H7 (cell line): ENCODE measurements around the gene TMED10. TPM values are rescaled to one million over a fixed set of nuclear protein-coding genes. Genes with fewer than 3 reads are reported as not detected.
"Not testable (repeated sequence)": the region's sequence is repeated elsewhere in the genome, so short reads cannot be mapped to it uniquely, and the experiment has no call there.

ENCODE experiments used
- DNase-seq: peaks from one replicate; pipeline ENCODE4 v3.0.0; 2012
- H3K27me3 ChIP-seq: 2 replicates; pipeline ENCODE4 v1.6.0; 2011; ENCODE audit warnings: mild to moderate bottlenecking, low read length; ENCODE audit not compliant: control insufficient read depth, insufficient read depth
- H3K36me3 ChIP-seq: replicated peaks from 2 replicates; pipeline ENCODE4 v1.5.1; 2011; ENCODE audit warnings: low read length; ENCODE audit not compliant: control insufficient read depth, insufficient read depth
- H3K4me3 ChIP-seq: 2 replicates; pipeline ENCODE4 v1.5.1; 2011; ENCODE audit warnings: low read depth, mild to moderate bottlenecking, control low read depth, low read length, moderate library complexity; ENCODE audit not compliant: insufficient read depth
- total RNA-seq: library from RNA; depleted of rRNA; stranded (reverse); fragments of >200 nt; shearing (Covaris generic); gene quantifications from 2 replicates; pipeline ENCODE4 v1.2.3, GENCODE V29; 2014

TMED10 gene
- total RNA-seq, 1 experiment from 2014 or later: 240 TPM

GRCh38 chr14:75183225-75183624 lies 6.8 kb upstream of the TMED10 start:
- Histone ChIP-seq H3K4me3 (no peak overlapping the region), H3K36me3 (no peaks in the 10 kb centered on the region), H3K27me3 (no peaks in the 10 kb centered on the region)
- no peak for DNase-seq

DNA sequence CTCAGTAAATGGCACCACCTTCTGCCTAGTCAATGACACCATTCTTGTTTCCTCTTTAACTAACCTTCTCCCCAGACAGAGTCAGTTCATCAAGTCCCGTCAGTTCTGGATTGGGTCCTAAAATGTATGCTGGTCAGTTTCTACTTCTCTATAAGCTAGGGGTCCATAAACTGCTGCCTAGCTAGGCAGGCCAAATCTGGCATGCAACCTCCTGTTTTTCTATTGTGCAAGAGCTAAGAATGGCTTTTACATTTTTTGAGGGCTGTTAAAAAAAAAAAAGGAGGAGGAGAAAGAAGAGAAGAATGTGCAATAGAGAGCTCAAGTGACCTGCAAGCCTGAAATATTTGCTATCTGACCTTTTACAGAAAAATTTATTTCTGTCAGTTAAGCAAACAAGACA lies 6.4 kb upstream of the TMED10 start:
- Histone ChIP-seq H3K4me3 (no peak overlapping the region), H3K27me3 (no peaks in the 10 kb centered on the region)
- DNase-seq: no peak

DNA sequence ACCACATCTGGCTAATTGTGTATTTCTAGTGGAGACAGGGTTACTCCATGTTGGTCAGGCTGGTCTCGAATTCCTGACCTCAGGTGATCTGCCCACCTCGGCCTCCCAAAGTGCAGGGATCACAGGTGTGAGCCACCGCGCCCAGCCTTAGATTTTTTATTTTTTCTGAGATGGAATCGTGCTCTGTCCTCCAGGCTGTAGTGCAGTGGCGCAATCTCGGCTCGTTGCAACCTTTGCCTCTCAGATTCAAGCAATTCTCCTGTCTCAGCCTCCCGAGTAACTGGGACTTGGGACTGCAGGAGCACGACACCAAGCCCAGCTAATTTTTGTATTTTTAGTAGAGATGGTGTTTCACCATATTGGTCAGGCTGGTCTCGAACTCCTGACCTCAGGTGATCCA lies 5.8 kb upstream of the TMED10 start:
- not testable (repeated sequence) for H3K36me3 ChIP-seq, H3K4me3 ChIP-seq, H3K27me3 ChIP-seq, DNase-seq

More for the DNA sequence above, 6.4 kb upstream of the TMED10 start:
- H3K36me3 ChIP-seq: no peaks in the 10 kb centered on the region

GRCh38 chr14:75181293-75182062 lies 5.1 kb upstream of the TMED10 start:
- no peak for DNase-seq
- no peaks in the 10 kb centered on the region for H3K27me3 ChIP-seq
- no peaks in the 10 kb centered on the region for H3K36me3 ChIP-seq
- H3K4me3 ChIP-seq: no peak overlapping the region

GRCh38 chr14:75175677-75176141 lies 703 bp downstream of the TMED10 start:
- no peaks in the 10 kb centered on the region for H3K36me3 ChIP-seq
- H3K4me3 ChIP-seq: peak overlapping the region; percentile 94
- H3K27me3 ChIP-seq: no peaks in the 10 kb centered on the region
- no peak for DNase-seq

DNA sequence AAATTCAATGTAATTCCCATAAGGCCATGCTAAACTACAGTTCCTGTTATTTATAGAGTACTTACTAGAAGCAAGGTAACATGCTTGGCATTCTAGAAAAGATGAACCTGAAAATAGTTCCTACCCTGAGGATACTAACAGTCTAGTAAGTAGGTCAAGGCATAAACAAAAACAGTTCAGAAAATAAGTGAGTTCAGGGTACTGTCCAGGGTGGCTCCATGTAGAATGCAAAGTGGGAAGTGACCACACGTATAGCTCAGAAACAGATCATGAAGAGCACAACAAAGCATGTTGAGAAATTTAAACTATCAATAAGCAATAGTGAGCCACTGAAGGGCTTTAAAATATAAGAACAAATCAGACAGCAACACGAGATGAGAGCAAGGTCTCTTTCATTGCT lies 2.3 kb downstream of the TMED10 start:
- H3K4me3 ChIP-seq: no peak overlapping the region
- no peak for DNase-seq
- H3K36me3 ChIP-seq: no peaks in the 10 kb centered on the region
- H3K27me3 ChIP-seq: no peaks in the 10 kb centered on the region

GRCh38 chr14:75170772-75171171 lies 5.6 kb downstream of the TMED10 start:
- Histone ChIP-seq H3K36me3 (no peaks in the 10 kb centered on the region), H3K27me3 (no peaks in the 10 kb centered on the region), H3K4me3 (no peak overlapping the region)
- DNase-seq: no peak

DNA sequence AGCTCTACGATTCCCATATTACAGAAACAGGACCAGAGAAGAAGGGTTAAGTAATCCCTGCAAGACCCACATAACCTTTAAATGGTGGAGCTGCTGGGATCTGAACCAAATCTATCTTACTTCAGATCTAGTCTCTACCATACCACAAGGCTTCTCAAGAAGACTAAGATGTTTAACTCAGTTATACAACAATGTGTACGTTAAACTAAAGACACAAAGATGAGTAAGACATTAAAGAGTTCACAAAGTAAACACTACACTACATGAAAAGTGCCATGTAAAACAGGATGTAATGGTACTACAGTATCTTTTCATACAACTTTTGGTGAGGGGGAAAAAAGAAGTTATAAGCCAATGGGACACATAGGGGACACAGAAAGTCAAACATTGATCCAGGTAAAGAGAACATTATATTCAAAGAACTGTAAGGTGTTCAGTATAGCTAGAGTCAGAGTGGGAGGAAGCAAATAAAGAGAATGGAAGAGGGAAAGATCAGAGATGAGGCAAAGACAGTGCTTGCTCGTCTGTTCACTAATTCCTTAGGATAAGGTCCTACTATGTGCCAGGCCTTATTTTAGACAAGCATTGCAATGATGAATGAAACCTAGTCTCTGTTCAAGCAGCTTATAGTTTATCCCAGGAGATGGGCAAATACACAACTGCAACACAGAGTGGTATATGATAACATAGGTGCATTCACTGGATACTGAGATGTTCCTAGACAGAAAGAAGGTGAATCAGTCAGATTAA lies 7.7 kb downstream of the TMED10 start:
- no peak for DNase-seq
- Histone ChIP-seq H3K27me3 (no peaks in the 10 kb centered on the region), H3K36me3 (no peaks in the 10 kb centered on the region), H3K4me3 (no peak overlapping the region)

- Histone ChIP-seq H3K27me3 (no peaks in the 10 kb centered on the region), H3K36me3 (no peaks in the 10 kb centered on the region), H3K4me3 (no peak overlapping the region)
- DNase-seq: no peak
These were observed 9.1 kb downstream of the TMED10 start for GRCh38 chr14:75167325-75167724.

DNA sequence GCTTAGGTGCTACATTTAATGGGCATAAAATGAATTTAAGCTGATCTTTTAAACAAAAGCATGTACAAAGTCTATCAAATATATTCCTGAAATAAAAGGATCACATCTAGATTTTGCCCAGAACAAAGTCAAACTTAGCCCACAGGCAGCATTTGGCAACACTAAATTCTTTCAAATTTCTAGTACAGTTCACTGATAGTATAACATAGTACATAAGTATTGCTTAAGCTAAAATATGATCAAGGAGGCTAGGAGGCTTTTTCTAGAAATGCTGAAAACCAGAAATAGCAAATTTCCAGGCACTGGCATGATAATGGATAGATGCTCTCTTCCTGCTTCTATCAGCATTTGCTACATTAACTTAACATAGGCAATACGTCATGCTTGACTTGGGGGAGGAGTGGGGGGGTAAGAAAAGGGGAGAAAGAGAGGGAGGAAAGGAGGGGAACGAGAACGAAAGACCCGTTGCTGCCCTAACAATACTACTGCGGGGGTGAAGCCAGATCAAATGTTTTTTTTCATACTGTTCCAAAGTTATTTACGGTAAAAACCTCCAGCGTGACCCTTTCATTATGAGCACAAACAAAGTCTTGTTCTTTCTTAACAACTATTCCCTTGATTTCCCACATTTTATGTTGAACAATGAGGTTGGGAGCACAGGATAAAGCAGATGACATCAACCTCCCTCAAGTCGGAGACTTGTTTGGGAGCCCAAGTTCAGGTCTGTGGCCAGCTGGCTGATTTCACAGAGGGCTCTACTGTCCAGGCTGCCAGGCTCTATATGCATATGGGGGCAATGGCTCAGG lies 10.6 kb downstream of the TMED10 start:
- no peaks in the 10 kb centered on the region for H3K36me3 ChIP-seq
- H3K27me3 ChIP-seq: no peaks in the 10 kb centered on the region
- DNase-seq: no peak
- H3K4me3 ChIP-seq: no peak overlapping the region

DNA sequence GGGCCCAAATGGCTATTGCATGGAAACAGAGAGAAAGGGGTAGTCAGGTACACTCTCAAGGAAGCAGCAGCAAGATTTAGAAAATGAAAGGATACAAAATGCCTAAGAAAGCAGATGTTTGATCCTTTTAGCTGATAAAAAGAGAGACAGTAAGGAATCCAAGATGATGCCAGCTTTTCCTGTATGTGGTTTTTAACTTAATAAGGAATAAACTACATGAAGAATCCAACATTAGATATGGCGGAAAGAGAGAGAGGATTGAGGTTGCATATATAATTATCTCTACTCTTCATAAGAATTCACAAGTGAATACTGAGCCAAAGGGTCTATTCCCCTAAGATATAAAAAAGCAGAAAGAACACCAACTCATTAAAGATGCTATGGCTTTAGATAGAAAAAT lies 11.6 kb downstream of the TMED10 start:
- no peak for DNase-seq
- Histone ChIP-seq H3K4me3 (no peak overlapping the region), H3K36me3 (no peaks in the 10 kb centered on the region), H3K27me3 (no peaks in the 10 kb centered on the region)

DNA sequence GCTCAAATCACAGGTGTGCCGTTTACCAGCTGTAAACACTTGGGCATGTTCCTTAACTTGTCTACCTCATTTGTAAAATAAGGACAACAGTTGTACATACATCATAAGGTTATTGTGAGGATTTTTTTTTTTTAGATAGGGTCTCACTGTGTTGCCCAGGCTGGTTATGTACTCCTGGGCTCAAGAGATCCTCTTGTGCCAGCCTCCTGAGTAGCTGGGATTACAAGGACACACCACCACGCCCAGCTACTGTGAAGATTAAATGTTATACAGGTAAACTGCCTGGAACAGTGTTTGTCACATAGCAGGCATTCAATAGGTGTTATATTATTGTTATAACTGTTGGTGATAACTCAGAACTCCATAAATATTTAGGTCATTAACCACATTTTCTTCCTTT lies 12.7 kb downstream of the TMED10 start:
- Histone ChIP-seq H3K36me3 (no peaks in the 10 kb centered on the region), H3K27me3 (no peaks in the 10 kb centered on the region), H3K4me3 (no peak overlapping the region)
- DNase-seq: no peak

DNA sequence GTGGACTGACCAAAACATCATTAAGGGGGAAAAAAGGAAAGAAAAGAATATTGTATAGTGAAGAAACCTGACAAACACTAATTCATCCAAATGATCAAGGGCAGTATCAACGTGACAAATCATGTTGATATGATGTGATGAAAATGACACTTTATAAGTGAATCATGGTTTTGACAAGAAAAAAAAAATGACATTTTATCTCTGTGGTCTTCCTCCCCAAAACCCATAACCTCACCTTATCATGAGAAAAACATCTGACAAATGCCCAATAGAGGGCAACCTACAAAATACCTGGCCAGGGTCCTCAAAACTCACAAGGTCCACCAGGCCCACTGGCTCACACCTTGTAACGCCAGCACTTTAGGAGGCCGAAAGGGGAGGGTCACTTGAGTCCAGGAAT lies 13.8 kb downstream of the TMED10 start:
- no peak for DNase-seq
- H3K36me3 ChIP-seq: no peaks in the 10 kb centered on the region
- H3K4me3 ChIP-seq: no peak overlapping the region
- no peaks in the 10 kb centered on the region for H3K27me3 ChIP-seq

DNA sequence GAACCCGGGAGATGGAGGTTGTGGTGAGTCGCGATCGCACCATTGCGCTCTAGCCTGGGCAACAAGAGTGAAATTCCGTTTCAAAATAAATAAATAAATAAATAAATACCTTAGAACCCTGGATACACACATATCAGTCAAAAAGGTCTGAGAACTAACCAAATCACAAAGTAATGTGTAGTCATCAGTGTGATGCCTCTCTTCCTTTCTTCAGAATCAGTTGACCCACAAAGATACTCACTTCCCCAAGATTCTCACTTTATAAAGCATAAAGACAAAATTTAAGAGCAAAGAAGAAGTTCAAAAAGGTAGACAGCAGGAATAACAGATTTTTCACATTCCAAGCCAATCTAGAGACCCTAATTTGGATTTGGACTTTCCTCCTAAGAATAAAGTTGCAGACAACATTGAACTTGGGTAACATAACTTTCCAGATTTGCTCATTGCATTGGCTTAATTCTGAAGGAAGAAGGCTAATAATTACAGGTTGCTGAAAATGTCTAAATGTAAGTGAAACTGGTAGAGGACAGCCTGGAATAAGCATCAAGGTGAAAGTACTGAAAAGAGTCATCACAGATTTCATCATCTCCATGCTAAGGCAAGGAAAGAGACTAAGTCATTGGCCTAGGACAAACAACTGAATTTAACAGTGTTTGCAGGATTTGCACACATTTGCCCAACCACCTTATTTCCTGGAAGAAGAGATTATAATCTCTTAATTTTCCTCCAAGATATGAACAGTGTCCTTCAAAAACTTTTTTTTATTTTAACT lies 17.4 kb downstream of the TMED10 start:
- Histone ChIP-seq H3K4me3 (no peak overlapping the region), H3K36me3 (no peaks in the 10 kb centered on the region), H3K27me3 (no peaks in the 10 kb centered on the region)
- no peak for DNase-seq
